Gastrocnemius medialis (tissue), 4 donors: ENCODE data around the gene DPEP3.
"Not testable (repeated sequence)": the region's sequence is repeated elsewhere in the genome, so short reads cannot be mapped to it uniquely, and the experiment has no call there.

Experiments used
- POLR2A ChIP-seq, 2 donors: fragments of 450-650 bp; IDR thresholded peaks; one replicate each; pipeline ENCODE4 v1.6.1; 2017; ENCODE audit warnings: antibody characterized with exemption in 2 of 2, mild to moderate bottlenecking in 2 of 2, moderate library complexity in 2 of 2
- TF ChIP-seq, protein P1 (sequence below), 5 experiments: fragments of 450-650 bp in 3 of 5; fragments of 200-600 bp in 2 of 5; sonication (generic) in 2 of 5; IDR thresholded peaks in 4 of 5; conservative IDR thresholded peaks in 1 of 5; 1 replicate in 4 of 5; 2 replicates in 1 of 5; pipeline ENCODE4 v1.5.1; 2016 to 2019; ENCODE audit warnings: antibody characterized with exemption in 5 of 5, mild to moderate bottlenecking in 3 of 5, moderate library complexity in 3 of 5

GRCh38 chr16:67994040-67994408, 13.7 kb upstream of the DPEP3 start:
- TF ChIP-seq, protein P1, sequence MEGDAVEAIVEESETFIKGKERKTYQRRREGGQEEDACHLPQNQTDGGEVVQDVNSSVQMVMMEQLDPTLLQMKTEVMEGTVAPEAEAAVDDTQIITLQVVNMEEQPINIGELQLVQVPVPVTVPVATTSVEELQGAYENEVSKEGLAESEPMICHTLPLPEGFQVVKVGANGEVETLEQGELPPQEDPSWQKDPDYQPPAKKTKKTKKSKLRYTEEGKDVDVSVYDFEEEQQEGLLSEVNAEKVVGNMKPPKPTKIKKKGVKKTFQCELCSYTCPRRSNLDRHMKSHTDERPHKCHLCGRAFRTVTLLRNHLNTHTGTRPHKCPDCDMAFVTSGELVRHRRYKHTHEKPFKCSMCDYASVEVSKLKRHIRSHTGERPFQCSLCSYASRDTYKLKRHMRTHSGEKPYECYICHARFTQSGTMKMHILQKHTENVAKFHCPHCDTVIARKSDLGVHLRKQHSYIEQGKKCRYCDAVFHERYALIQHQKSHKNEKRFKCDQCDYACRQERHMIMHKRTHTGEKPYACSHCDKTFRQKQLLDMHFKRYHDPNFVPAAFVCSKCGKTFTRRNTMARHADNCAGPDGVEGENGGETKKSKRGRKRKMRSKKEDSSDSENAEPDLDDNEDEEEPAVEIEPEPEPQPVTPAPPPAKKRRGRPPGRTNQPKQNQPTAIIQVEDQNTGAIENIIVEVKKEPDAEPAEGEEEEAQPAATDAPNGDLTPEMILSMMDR (IDR thresholded peaks at IDR 0.05 in 4 of 5, conservative IDR thresholded peaks at IDR 0.05 in 1 of 5): not testable (repeated sequence)
- not testable (repeated sequence) for TF ChIP-seq POLR2A (IDR thresholded peaks at IDR 0.05)
